Activated T-cell treated with anti-CD3 and anti-CD28 coated beads for 4 hours (primary cell): ENCODE measurements around the gene GNAQ.

ENCODE experiments used
- DNase-seq: peaks from one replicate; pipeline ENCODE4 v3.0.0-alpha.2; 2020

The GNAQ gene

DNA sequence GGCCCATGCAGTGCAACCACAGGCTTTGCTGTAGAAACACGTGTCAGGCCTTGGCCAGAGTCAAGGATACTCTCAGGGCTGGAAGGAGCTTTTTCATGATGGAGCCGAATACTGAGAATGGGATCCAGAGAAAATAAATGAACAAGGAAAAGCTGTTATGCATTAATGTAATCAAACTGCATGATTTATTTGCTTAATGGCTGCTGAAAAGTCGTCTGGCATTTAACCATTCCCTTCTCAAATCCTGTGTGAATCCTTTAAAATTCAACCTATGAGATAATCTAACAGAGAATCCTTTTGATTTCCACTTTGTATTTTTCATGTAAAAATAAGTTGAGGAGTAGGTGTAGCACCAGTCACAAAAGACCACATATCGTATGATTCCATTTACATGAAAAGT lies 359.4 kb downstream of the GNAQ start:
- no peak for DNase-seq

DNA sequence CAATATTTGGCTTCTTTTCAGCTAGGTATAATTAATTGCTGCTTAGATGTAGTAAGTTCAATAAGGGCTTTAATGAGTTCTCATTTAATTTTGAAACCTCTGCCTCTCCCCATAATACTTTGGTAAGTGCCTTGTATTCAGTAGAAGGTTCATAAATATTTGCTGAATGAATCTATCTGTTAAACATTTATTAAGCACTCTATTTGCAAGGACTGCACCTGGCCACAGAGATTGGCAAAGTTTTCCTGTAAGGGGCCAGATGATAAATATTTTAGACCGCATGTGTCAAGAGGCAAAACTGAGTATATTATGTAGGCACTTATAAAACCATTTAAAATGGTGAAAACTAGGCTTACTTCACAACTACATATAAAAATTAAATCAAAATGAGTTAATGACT lies 364.5 kb downstream of the GNAQ start:
- DNase-seq, result no peak
